ENCODE measurements around the gene LIMS1. TPM values are rescaled to one million over a fixed set of nuclear protein-coding genes. Genes with fewer than 3 reads are reported as not detected.

The LIMS1 gene
- total RNA-seq, 4 donors from 2014 or later = 147 to 308 (median 224) TPM

GRCh38 chr2:108627911-108628567, 93.8 kb downstream of the LIMS1 start:
- Histone ChIP-seq H3K27ac (no peak overlapping the region), H3K9me3 (no peaks in the 10 kb centered on the region), H3K4me1 (peaks cover 41 to 46% of the 10 kb centered on the region in 2 donors), H3K27me3 (no peaks in the 10 kb centered on the region), H3K36me3 (no peaks in the 10 kb centered on the region), H3K4me3 (no peak overlapping the region)
- in situ Hi-C loops (cut with MboI; ENCODE audit: low sequenced_read_pairs in 4 of 4) (no loop called here), intact Hi-C loops (cut with DNase I; ENCODE audit: low total_unique reads) (no loop called here)
- ATAC-seq = no peak
- TF ChIP-seq, protein P1, sequence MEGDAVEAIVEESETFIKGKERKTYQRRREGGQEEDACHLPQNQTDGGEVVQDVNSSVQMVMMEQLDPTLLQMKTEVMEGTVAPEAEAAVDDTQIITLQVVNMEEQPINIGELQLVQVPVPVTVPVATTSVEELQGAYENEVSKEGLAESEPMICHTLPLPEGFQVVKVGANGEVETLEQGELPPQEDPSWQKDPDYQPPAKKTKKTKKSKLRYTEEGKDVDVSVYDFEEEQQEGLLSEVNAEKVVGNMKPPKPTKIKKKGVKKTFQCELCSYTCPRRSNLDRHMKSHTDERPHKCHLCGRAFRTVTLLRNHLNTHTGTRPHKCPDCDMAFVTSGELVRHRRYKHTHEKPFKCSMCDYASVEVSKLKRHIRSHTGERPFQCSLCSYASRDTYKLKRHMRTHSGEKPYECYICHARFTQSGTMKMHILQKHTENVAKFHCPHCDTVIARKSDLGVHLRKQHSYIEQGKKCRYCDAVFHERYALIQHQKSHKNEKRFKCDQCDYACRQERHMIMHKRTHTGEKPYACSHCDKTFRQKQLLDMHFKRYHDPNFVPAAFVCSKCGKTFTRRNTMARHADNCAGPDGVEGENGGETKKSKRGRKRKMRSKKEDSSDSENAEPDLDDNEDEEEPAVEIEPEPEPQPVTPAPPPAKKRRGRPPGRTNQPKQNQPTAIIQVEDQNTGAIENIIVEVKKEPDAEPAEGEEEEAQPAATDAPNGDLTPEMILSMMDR (IDR thresholded peaks at IDR 0.05 in 4 of 5, conservative IDR thresholded peaks at IDR 0.05 in 1 of 5) = no peak
- TF ChIP-seq POLR2A (IDR thresholded peaks at IDR 0.05) = no peak
- no peak for DNase-seq

DNA sequence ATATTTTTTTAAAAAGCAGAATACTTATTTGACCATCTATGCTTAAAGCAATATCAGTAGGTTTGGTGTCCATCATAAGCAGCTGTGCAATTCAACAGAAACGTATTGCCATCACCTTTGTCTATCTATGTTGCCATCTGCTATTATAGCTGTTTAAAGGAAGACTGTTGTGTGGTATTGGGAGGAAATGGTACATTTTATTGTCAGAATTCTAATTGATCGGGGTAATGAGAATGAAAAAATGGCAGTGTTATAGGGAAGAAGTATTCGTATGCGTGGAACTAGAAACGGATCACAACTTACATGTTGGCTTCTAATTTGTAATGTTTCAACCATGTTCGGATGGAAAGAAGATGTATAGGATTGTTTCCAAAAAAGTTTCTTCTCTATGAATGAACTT, 94.7 kb downstream of the LIMS1 start:
- intact Hi-C loops (cut with DNase I; ENCODE audit: low total_unique reads) = no loop called here
- no peak for TF ChIP-seq POLR2A (IDR thresholded peaks at IDR 0.05)
- TF ChIP-seq, protein P1 (IDR thresholded peaks at IDR 0.05 in 4 of 5, conservative IDR thresholded peaks at IDR 0.05 in 1 of 5) = no peak
- no peak for ATAC-seq

GRCh38 chr2:108629417-108629816, 95.1 kb downstream of the LIMS1 start:
- Histone ChIP-seq H3K27ac (no peak overlapping the region), H3K36me3 (no peaks in the 10 kb centered on the region), H3K4me3 (no peak overlapping the region), H3K4me1 (peaks cover 41 to 49% of the 10 kb centered on the region in 2 donors), H3K9me3 (no peaks in the 10 kb centered on the region), H3K27me3 (no peaks in the 10 kb centered on the region)
- no peak for ATAC-seq
- TF ChIP-seq POLR2A (IDR thresholded peaks at IDR 0.05) = no peak
- TF ChIP-seq, protein P1 (IDR thresholded peaks at IDR 0.05 in 4 of 5, conservative IDR thresholded peaks at IDR 0.05 in 1 of 5) = no peak
- DNase-seq = no peak
- intact Hi-C loops (cut with DNase I; ENCODE audit: low total_unique reads) = no loop called here
- in situ Hi-C loops (cut with MboI; ENCODE audit: low sequenced_read_pairs in 4 of 4) = no loop called here

More for the DNA sequence above, 94.7 kb downstream of the LIMS1 start:
- no peaks in the 10 kb centered on the region for H3K9me3 ChIP-seq
- H3K27me3 ChIP-seq = no peaks in the 10 kb centered on the region
- peaks cover 41 to 49% of the 10 kb centered on the region in 2 donors for H3K4me1 ChIP-seq
- H3K27ac ChIP-seq = no peak overlapping the region
- H3K4me3 ChIP-seq = no peak overlapping the region
- H3K36me3 ChIP-seq = no peaks in the 10 kb centered on the region
- in situ Hi-C loops (cut with MboI; ENCODE audit: low sequenced_read_pairs in 4 of 4) = no loop called here
- DNase-seq = no peak

DNA sequence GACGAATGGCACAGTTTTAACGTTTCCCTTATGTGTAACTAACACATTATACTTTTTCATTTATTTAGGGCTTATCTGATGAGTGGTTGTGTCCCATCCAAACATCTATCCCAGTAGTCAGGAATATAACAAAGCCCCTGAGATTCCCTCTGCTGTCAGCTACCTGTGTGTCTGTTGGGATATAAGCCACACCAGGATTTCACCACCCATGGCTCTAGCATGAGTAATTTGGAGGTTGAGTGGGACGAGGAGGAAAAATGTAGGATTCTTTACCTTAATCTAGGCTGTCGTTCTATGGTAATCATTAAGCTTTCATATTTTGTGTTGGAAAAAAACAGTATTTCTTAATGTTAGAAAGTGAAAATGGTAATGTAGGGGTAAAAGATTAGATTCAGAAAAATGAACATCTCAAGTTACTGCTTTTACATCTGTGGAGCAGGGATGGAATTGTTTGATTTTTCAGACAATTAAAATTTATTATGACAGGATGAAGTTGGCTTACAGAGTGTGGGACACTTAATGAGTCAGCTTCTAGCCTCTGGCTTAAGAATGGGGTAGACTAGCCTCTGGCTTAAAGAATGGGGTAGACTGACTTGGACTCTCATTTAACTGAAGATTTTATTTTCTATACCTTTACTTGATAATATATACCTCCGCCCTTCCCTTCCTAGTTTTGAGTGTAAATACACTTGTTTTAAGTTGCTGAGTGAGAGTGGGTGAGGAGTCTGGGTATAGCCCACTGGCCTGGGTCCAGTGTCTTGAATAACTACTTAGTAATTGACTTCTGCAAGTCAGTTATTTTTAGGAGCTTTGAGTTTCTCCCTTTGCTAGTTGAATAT, 96.5 kb downstream of the LIMS1 start:
- H3K27ac ChIP-seq = peak overlapping the region in 3 of 4 donors; percentile 34 to 92 (median 86)
- H3K4me1 ChIP-seq = peaks cover 45 to 48% of the 10 kb centered on the region in 2 donors
- no peak for TF ChIP-seq POLR2A (IDR thresholded peaks at IDR 0.05)
- TF ChIP-seq, protein P1 (IDR thresholded peaks at IDR 0.05 in 4 of 5, conservative IDR thresholded peaks at IDR 0.05 in 1 of 5) = no peak
- in situ Hi-C loops (cut with MboI; ENCODE audit: low sequenced_read_pairs in 4 of 4) (no loop called here), intact Hi-C loops (cut with DNase I; ENCODE audit: low total_unique reads) (no loop called here)
- H3K36me3 ChIP-seq = no peaks in the 10 kb centered on the region
- DNase-seq = no peak
- no peaks in the 10 kb centered on the region for H3K27me3 ChIP-seq
- H3K4me3 ChIP-seq = no peak overlapping the region
- ATAC-seq = no peak
- H3K9me3 ChIP-seq = no peaks in the 10 kb centered on the region

Data from gastrocnemius medialis (tissue), 4 donors.